OCI-LY3 (cell line): ENCODE data around the gene MICALL2.

Experiments
- H2AFZ ChIP-seq: fragments of 200-600, 300-600 bp; shearing (Covaris generic); 2 replicates; pipeline ENCODE4 v1.6.0; 2014; ENCODE audit warnings: antibody characterized with exemption, low read depth, low read length
- H3K27ac ChIP-seq: fragments of 200-600, 300-600 bp; sonication (generic); 2 replicates; pipeline ENCODE4 v1.5.1; 2014; ENCODE audit warnings: mild to moderate bottlenecking, low read length, moderate library complexity, mixed read lengths
- H3K27me3 ChIP-seq: fragments of 200-600, 300-600 bp; sonication (generic); 2 replicates; pipeline ENCODE4 v1.6.1; 2014; ENCODE audit warnings: low read depth, low read length, mixed read lengths
- H3K36me3 ChIP-seq: fragments of 200-600, 300-600 bp; sonication (generic); replicated peaks from 2 replicates; pipeline ENCODE3; 2014; ENCODE audit warnings: low read depth, low read length, mixed read lengths
- H3K4me1 ChIP-seq: fragments of 300-600, 200-600 bp; sonication (generic); 2 replicates; pipeline ENCODE4 v1.6.1; 2014; ENCODE audit warnings: low read length, mixed read lengths
- H3K4me2 ChIP-seq: fragments of 200-600, 300-600 bp; sonication (generic); 2 replicates; pipeline ENCODE4 v1.6.1; 2014; ENCODE audit warnings: low read length, mixed read lengths
- H3K4me3 ChIP-seq: fragments of 300-600, 200-600 bp; sonication (generic); 2 replicates; pipeline ENCODE4 v1.5.1; 2014; ENCODE audit warnings: antibody characterized with exemption, mild to moderate bottlenecking, low read length, moderate library complexity
- H3K79me2 ChIP-seq: fragments of 300-600, 200-600 bp; shearing (Covaris generic); 2 replicates; pipeline ENCODE4 v1.6.1; 2014; ENCODE audit warnings: mild to moderate bottlenecking, low read length, mixed read lengths
- H3K9ac ChIP-seq: fragments of 300-600, 200-600 bp; shearing (Covaris generic); 2 replicates; pipeline ENCODE4 v1.6.0; 2014; ENCODE audit warnings: mild to moderate bottlenecking, low read length, moderate library complexity
- H3K9me3 ChIP-seq: fragments of 200-600, 300-600 bp; shearing (Covaris generic); 2 replicates; pipeline ENCODE4 v1.6.1; 2014; ENCODE audit warnings: low read length, mixed read lengths; ENCODE audit not compliant: insufficient read depth
- H4K20me1 ChIP-seq: fragments of 200-600, 300-600 bp; sonication (generic); 2 replicates; pipeline ENCODE4 v1.6.1; 2016; ENCODE audit warnings: low read length, mixed read lengths; ENCODE audit not compliant: insufficient read depth
- EZH2phosphoT487 ChIP-seq: fragments of 200-600 bp; shearing (Covaris generic); IDR thresholded peaks from 2 replicates; pipeline ENCODE4 v1.6.1; 2018; ENCODE audit warnings: antibody characterized with exemption, mixed run types, low read depth
- TF ChIP-seq, protein P1 (sequence below): fragments of 200-600, 300-600 bp; sonication (generic); IDR thresholded peaks from 2 replicates; pipeline ENCODE4 v1.5.1; 2014; ENCODE audit warnings: antibody characterized with exemption, low read length, low read depth

The MICALL2 gene

DNA sequence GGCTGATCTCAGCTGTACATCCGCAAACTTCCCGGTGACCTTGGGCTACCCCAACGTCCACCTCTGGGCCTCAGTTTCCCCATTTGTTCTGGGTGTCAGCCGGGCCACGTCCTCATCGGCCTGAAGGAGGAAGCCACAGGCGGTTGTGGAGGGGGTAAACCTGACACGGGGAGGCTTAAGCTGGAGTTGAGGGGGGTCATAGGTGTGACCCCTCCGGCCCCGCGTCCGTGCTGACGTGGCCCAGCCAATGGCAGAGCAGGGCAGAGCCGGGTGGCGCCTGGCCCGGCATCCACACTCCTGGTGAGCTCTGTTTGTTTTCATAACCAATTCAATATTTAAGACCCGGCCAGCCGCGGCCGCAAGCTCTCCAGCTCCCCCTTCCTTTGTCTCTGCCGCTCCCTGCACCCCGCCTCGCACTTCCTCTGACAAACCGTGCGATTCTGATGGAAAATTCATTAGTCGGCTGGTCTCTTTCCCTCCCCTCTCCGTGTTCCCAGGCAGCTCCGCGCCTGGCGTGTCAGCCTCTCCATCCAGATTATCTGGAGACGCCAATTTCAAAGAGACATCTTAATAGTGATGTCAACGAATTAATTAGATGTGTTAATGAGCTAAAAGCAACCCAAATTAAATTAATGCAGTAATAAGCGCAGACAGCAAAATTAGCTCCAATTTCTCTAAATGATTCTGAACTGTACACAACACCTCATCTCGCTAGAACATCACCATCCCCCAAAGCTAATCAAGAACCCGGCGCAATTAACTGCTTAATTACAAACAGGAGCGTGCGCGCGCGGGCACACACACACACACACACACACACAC lies 55.4 kb downstream of the MICALL2 start:
- H4K20me1 ChIP-seq = no peaks in the 10 kb centered on the region
- H3K27ac ChIP-seq = no peak overlapping the region
- no peak overlapping the region for H3K9ac ChIP-seq
- H3K79me2 ChIP-seq = no peaks in the 10 kb centered on the region
- H3K4me1 ChIP-seq = no peaks in the 10 kb centered on the region
- no peak overlapping the region for H3K4me2 ChIP-seq
- H3K27me3 ChIP-seq = no peaks in the 10 kb centered on the region
- H2AFZ ChIP-seq = no peak overlapping the region
- TF ChIP-seq, protein P1, sequence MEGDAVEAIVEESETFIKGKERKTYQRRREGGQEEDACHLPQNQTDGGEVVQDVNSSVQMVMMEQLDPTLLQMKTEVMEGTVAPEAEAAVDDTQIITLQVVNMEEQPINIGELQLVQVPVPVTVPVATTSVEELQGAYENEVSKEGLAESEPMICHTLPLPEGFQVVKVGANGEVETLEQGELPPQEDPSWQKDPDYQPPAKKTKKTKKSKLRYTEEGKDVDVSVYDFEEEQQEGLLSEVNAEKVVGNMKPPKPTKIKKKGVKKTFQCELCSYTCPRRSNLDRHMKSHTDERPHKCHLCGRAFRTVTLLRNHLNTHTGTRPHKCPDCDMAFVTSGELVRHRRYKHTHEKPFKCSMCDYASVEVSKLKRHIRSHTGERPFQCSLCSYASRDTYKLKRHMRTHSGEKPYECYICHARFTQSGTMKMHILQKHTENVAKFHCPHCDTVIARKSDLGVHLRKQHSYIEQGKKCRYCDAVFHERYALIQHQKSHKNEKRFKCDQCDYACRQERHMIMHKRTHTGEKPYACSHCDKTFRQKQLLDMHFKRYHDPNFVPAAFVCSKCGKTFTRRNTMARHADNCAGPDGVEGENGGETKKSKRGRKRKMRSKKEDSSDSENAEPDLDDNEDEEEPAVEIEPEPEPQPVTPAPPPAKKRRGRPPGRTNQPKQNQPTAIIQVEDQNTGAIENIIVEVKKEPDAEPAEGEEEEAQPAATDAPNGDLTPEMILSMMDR = no peak
- TF ChIP-seq EZH2phosphoT487 = no peak
- no peaks in the 10 kb centered on the region for H3K9me3 ChIP-seq
- H3K36me3 ChIP-seq = no peaks in the 10 kb centered on the region
- H3K4me3 ChIP-seq = no peak overlapping the region

DNA sequence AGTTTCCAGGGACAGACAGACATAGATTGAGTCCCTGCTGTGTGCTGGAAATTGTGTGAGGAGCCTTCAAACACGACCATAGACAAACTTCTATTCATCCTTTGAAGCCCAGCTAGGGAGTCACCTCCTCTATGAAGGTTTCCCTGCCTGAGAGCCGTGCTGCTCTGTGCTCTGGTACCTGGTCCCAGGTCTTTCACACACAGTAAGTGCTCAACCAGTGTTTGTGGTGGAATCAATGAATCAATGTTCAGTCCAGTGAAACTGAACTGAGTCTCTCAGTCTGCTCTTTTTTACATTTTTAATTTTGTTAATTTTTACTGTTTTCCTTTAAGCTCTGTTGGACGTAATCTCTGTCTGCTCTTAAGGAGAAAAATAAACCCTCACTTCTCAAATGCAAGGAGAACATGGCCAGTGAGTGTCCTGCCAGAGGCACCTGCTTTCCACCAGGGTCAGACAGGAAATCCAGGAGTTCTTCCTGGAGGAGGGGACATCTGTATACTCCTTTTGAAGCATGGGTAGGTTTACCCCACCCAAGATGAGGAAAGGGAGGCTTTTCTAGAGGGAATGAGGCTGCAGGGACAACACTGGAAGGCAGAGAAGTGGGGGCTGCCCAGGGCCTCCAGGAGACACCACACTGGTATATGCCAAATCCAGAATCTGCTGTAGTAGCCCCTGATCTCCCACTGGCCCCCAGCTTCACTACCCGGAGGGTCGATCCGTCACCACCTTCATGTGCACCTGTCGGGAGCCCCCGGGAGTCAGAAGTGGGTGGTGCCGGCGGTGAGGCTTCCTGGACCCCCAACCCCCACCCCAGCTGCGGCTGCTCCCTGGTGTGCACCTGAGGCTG lies 56.3 kb downstream of the MICALL2 start:
- no peaks in the 10 kb centered on the region for H3K36me3 ChIP-seq
- H3K27ac ChIP-seq = no peak overlapping the region
- H4K20me1 ChIP-seq = no peaks in the 10 kb centered on the region
- no peaks in the 10 kb centered on the region for H3K9me3 ChIP-seq
- no peak overlapping the region for H2AFZ ChIP-seq
- H3K27me3 ChIP-seq = no peaks in the 10 kb centered on the region
- no peak overlapping the region for H3K9ac ChIP-seq
- H3K4me2 ChIP-seq = no peak overlapping the region
- no peaks in the 10 kb centered on the region for H3K4me1 ChIP-seq
- TF ChIP-seq, protein P1 = no peak
- no peaks in the 10 kb centered on the region for H3K79me2 ChIP-seq
- H3K4me3 ChIP-seq = no peak overlapping the region

DNA sequence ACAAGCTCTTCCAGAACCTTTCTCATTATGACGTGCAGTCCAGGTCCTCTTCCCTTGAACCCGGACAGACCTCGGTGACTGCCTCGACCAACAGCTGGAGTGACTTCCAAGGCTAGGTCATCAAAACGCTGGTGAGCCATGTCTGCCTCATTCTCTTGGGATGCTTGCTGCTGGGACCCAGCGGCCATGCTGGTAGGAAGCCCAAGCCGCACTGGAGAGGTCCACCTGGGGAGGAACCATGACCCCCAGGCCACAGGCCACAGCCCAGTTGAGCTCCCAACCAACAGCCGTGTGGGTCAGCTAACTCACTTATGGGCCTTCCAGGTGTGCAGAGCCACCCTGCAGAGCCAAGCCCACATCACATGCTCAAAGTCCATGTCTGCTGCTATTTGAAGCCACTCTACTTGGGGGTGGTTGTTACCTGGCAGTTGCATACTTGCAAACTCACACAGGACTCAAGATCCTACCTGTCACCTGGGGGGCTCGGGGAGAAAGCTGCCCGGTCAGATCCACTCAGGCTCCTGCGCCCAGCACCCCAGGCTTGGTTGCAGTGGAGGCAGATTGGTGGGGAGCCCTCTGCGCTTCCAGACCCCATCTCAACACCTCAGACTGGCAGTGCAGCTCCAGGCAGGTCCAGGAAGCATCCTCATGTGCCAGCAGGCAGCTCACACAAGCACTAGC lies 57.0 kb downstream of the MICALL2 start:
- Histone ChIP-seq H3K9me3 (no peaks in the 10 kb centered on the region), H3K36me3 (no peaks in the 10 kb centered on the region), H3K79me2 (no peaks in the 10 kb centered on the region), H3K4me3 (no peak overlapping the region), H3K27me3 (no peaks in the 10 kb centered on the region), H3K4me1 (no peaks in the 10 kb centered on the region), H3K27ac (no peak overlapping the region), H3K9ac (no peak overlapping the region), H4K20me1 (no peaks in the 10 kb centered on the region), H2AFZ (no peak overlapping the region), H3K4me2 (no peak overlapping the region)
- TF ChIP-seq EZH2phosphoT487 = no peak
- TF ChIP-seq, protein P1 = no peak

DNA sequence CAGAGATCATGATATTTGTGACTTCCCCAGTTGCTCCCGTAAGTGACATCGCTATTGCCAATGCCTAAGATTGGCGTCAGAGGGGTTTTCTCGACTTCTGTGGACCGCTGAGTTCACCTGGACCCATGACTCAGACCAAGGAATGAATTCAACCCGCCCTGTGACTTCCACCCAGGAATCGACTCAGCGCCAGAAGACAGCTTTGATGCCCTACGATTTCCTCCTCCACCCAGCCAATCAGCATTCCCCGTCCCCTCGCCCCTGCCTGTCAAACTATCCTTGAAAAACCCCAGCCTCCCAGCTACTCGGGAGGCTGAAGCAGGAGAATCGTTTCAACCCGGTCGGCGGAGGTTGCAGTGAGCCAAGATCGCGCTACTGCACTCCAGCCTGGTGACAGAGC lies 58.3 kb downstream of the MICALL2 start:
- Histone ChIP-seq H3K79me2 (no peaks in the 10 kb centered on the region), H3K27me3 (no peaks in the 10 kb centered on the region), H3K9ac (no peak overlapping the region), H2AFZ (no peak overlapping the region), H3K36me3 (no peaks in the 10 kb centered on the region), H3K9me3 (no peaks in the 10 kb centered on the region), H3K4me1 (no peaks in the 10 kb centered on the region), H4K20me1 (no peaks in the 10 kb centered on the region), H3K4me3 (no peak overlapping the region), H3K4me2 (no peak overlapping the region), H3K27ac (no peak overlapping the region)
- TF ChIP-seq, protein P1 = no peak
- TF ChIP-seq EZH2phosphoT487 = no peak
